Lung (tissue), 12 donors: ENCODE measurements around the gene TBRG4. TPM values are rescaled to one million over a fixed set of nuclear protein-coding genes. Genes with fewer than 3 reads are reported as not detected.

Source experiments
- ATAC-seq: fragments of 200-7000 bp; cut with Tn5 transposase; one replicate; pipeline ENCODE4 v1.9.1; 2020; ENCODE audit warnings: moderate number of reproducible peaks; ENCODE audit not compliant: insufficient read depth, low FRiP score
- DNase-seq, 3 donors: peaks; one replicate each; pipeline ENCODE4 v3.0.0-alpha.2; 2013 to 2017
- H3K27ac ChIP-seq, 2 donors: one replicate each; pipeline ENCODE4 v1.5.1; 2013; ENCODE audit warnings: mild to moderate bottlenecking in 2 of 2, moderate library complexity in 2 of 2, control low read depth in 1 of 2, inconsistent platforms in 1 of 2, low read depth in 1 of 2, low read length in 1 of 2
- H3K27me3 ChIP-seq, 3 donors: one replicate each; pipeline ENCODE4 v1.5.1; 2013; ENCODE audit warnings: low read length in 2 of 3; ENCODE audit not compliant: control insufficient read depth in 3 of 3, insufficient read depth in 3 of 3
- H3K36me3 ChIP-seq, 4 donors: one replicate each; pipeline ENCODE4 v1.5.1; 2013; ENCODE audit warnings: low read length in 4 of 4, mild to moderate bottlenecking in 1 of 4, moderate library complexity in 1 of 4; ENCODE audit not compliant: control insufficient read depth in 4 of 4, insufficient read depth in 4 of 4
- H3K4me1 ChIP-seq, 5 donors: one replicate each; pipeline ENCODE4 v1.5.1; 2013; ENCODE audit warnings: low read length in 5 of 5, mild to moderate bottlenecking in 2 of 5, moderate library complexity in 1 of 5; ENCODE audit not compliant: control insufficient read depth in 5 of 5, insufficient read depth in 5 of 5
- H3K4me3 ChIP-seq: one replicate; pipeline ENCODE4 v1.5.1; 2013; ENCODE audit warnings: mild to moderate bottlenecking, control low read depth, moderate library complexity
- H3K9ac ChIP-seq, 2 donors: one replicate each; pipeline ENCODE4 v1.5.1; 2013; ENCODE audit warnings: low read length in 2 of 2, control low read depth in 1 of 2; ENCODE audit not compliant: insufficient read depth in 1 of 2
- H3K9me3 ChIP-seq, 4 donors: one replicate each; pipeline ENCODE4 v1.5.1; 2013; ENCODE audit warnings: low read length in 3 of 4, mild to moderate bottlenecking in 1 of 4, moderate library complexity in 1 of 4; ENCODE audit not compliant: control insufficient read depth in 4 of 4, insufficient read depth in 3 of 4
- WGBS, 2 donors: extraction: QIAGEN DNeasy Blood & Tissue Kit; methylation state at CpG; one replicate each; pipeline ENCODE4 v1.1.7; 2013; 5-methylcytosine and 5-hydroxymethylcytosine counted together
- polyA plus RNA-seq, 2 donors: library from polyadenylated mRNA; stranded (reverse); fragments of 200-250 nt; gene quantifications; one replicate each; pipeline ENCODE4 v1.2.1, GENCODE V29; 2013
- total RNA-seq, 2 donors: library from RNA; depleted of rRNA in 1 of 2; stranded (reverse); fragments of >200 nt in 1 of 2; gene quantifications; one replicate each; pipeline ENCODE4 v1.2.1, GENCODE V29; 2014 to 2021
- TF ChIP-seq, protein P1 (sequence below): IDR thresholded peaks from 2 replicates; pipeline ENCODE4 v1.5.1; 2012; ENCODE audit warnings: mild to moderate bottlenecking; ENCODE audit errors: control extremely low read depth, extremely low read depth
- donor health status: control.
- donor health status: control.
- donor health status: Bipolar disorder and iron deficiency.
- donor health status: healthy.
- donor health status: DM: yes; HTN: yes; CAD: no.

TBRG4 gene
- total and polyA plus RNA-seq, 4 donors, result 32.2 to 65.6 (median 46.9) TPM

- no peaks in the 10 kb centered on the region for H3K4me1 ChIP-seq
- TF ChIP-seq, protein P1, sequence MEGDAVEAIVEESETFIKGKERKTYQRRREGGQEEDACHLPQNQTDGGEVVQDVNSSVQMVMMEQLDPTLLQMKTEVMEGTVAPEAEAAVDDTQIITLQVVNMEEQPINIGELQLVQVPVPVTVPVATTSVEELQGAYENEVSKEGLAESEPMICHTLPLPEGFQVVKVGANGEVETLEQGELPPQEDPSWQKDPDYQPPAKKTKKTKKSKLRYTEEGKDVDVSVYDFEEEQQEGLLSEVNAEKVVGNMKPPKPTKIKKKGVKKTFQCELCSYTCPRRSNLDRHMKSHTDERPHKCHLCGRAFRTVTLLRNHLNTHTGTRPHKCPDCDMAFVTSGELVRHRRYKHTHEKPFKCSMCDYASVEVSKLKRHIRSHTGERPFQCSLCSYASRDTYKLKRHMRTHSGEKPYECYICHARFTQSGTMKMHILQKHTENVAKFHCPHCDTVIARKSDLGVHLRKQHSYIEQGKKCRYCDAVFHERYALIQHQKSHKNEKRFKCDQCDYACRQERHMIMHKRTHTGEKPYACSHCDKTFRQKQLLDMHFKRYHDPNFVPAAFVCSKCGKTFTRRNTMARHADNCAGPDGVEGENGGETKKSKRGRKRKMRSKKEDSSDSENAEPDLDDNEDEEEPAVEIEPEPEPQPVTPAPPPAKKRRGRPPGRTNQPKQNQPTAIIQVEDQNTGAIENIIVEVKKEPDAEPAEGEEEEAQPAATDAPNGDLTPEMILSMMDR, result no peak
- no peaks in the 10 kb centered on the region for H3K36me3 ChIP-seq
- 74 to 81% methylated on average over 9 of the region's 9 CpGs for WGBS, 2 donors
- no peak overlapping the region for H3K4me3 ChIP-seq
- DNase-seq (peak in 1 of 3 donors; percentile 8), ATAC-seq (no peak)
- peaks cover 0 to 7% (median 2%) of the 10 kb centered on the region in 3 donors for H3K27me3 ChIP-seq
- no peak overlapping the region for H3K9ac ChIP-seq
- no peak overlapping the region for H3K27ac ChIP-seq
- no peaks in the 10 kb centered on the region for H3K9me3 ChIP-seq
Observed at GRCh38 chr7:45151131-45151684, 39.7 kb upstream of the TBRG4 start.

DNA sequence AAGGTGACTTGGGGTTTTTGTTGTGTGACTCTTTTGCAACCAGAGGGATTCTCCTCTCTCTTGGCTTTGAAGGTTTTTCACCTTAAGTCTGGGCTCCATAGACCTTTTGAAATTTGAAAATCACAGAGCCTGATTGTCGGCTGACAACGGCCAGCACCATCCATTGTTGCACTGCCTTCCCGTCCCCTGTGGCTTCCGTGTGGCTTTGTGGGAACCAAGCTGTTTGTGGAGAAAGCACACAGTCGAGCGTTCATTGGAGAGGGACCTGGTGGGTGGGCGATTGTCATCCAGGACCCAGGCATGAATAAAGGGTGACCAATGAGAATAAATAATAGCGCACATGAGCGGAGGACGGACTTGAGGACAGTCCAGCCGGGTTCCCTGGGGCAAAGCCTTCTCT is 38.7 kb upstream of the TBRG4 start:
- TF ChIP-seq, protein P1, result no peak
- Histone ChIP-seq H3K4me3 (no peak overlapping the region), H3K36me3 (no peaks in the 10 kb centered on the region), H3K27me3 (peaks cover 0 to 7% (median 2%) of the 10 kb centered on the region in 3 donors), H3K9ac (no peak overlapping the region), H3K27ac (no peak overlapping the region), H3K4me1 (no peaks in the 10 kb centered on the region), H3K9me3 (no peaks in the 10 kb centered on the region)
- WGBS, 2 donors, result 86 to 90% methylated on average over 11 of the region's 11 CpGs
- ATAC-seq (no peak), DNase-seq (peak in 1 of 3 donors; percentile 9)

- no peaks in the 10 kb centered on the region for H3K36me3 ChIP-seq
- peak in 1 of 3 donors; percentile 9 for DNase-seq
- no peak overlapping the region for H3K27ac ChIP-seq
- H3K27me3 ChIP-seq, result peaks cover 0 to 7% (median 2%) of the 10 kb centered on the region in 3 donors
- TF ChIP-seq, protein P1, result no peak
- no peak for ATAC-seq
- H3K9me3 ChIP-seq, result no peaks in the 10 kb centered on the region
- no peaks in the 10 kb centered on the region for H3K4me1 ChIP-seq
- H3K9ac ChIP-seq, result no peak overlapping the region
- 80 to 81% methylated on average over 5 of the region's 5 CpGs for WGBS, 2 donors
- H3K4me3 ChIP-seq, result no peak overlapping the region
Observed at GRCh38 chr7:45149606-45150005, 38.1 kb upstream of the TBRG4 start.

GRCh38 chr7:45148653-45148973 is 37.1 kb upstream of the TBRG4 start:
- H3K36me3 ChIP-seq, result no peaks in the 10 kb centered on the region
- DNase-seq (no peak), ATAC-seq (no peak)
- no peak overlapping the region for H3K4me3 ChIP-seq
- 77 to 93% methylated on average over 10 of the region's 10 CpGs for WGBS, 2 donors
- H3K27me3 ChIP-seq, result peaks cover 0 to 7% (median 2%) of the 10 kb centered on the region in 3 donors
- no peaks in the 10 kb centered on the region for H3K9me3 ChIP-seq
- H3K4me1 ChIP-seq, result no peaks in the 10 kb centered on the region
- TF ChIP-seq, protein P1, result no peak
- no peak overlapping the region for H3K9ac ChIP-seq
- H3K27ac ChIP-seq, result no peak overlapping the region
